Natural killer cell treated with Interleukin-12 subunit alpha and Interleukin-12 subunit beta and Interleukin-15 and Interleukin-18, amount 100 ng/mL, for 72 hours (primary cell): ENCODE results near the gene AUNIP. TPM values are rescaled to one million over a fixed set of nuclear protein-coding genes. Genes with fewer than 3 reads are reported as not detected.

Experiments
- ATAC-seq, 2 donors: fragments of 150-1000 bp; cut with Tn5 transposase in 1 of 2; sonication (Bioruptor Pico), chemical (Tn5 transposase) in 1 of 2; 2 replicates each; pipeline ENCODE4 v1.10.0; 2021
- DNase-seq: peaks from one replicate; pipeline ENCODE4 v3.0.0; 2022; ENCODE audit warnings: low spot score
- H3K27ac Mint-ChIP-seq, 2 donors: 1 replicate in 1 of 2; 2 replicates in 1 of 2; pipeline ENCODE4 v1.8.0; 2022; ENCODE audit warnings: mixed read lengths in 2 of 2, mild to moderate bottlenecking in 1 of 2, moderate library complexity in 1 of 2
- H3K27me3 Mint-ChIP-seq, 2 donors: 1 replicate in 1 of 2; 2 replicates in 1 of 2; pipeline ENCODE4 v1.8.0; 2022; ENCODE audit warnings: mixed read lengths in 2 of 2
- H3K36me3 Mint-ChIP-seq: one replicate; pipeline ENCODE4 v1.8.0; 2022; ENCODE audit warnings: mixed read lengths
- H3K4me1 Mint-ChIP-seq, 2 donors: 1 replicate in 1 of 2; 2 replicates in 1 of 2; pipeline ENCODE4 v1.8.0; 2022; ENCODE audit warnings: low read depth in 2 of 2, mixed read lengths in 2 of 2, mild to moderate bottlenecking in 1 of 2
- H3K4me3 Mint-ChIP-seq: one replicate; pipeline ENCODE4 v1.8.0; 2022; ENCODE audit warnings: mixed read lengths
- H3K9me3 Mint-ChIP-seq: 2 replicates; pipeline ENCODE4 v1.8.0; 2022; ENCODE audit warnings: mixed read lengths
- total RNA-seq, 2 donors: library from RNA; stranded (reverse); gene quantifications; one replicate each; pipeline ENCODE4 v1.2.3, GENCODE V29; 2022

Gene AUNIP
- total RNA-seq, 2 donors from 2014 or later, result 4.2 to 15.1 TPM

GRCh38 chr1:25876693-25877077, 17.4 kb upstream of the AUNIP start:
- Mint-ChIP-seq H3K4me3 (no peak overlapping the region), H3K9me3 (no peaks in the 10 kb centered on the region)

DNA sequence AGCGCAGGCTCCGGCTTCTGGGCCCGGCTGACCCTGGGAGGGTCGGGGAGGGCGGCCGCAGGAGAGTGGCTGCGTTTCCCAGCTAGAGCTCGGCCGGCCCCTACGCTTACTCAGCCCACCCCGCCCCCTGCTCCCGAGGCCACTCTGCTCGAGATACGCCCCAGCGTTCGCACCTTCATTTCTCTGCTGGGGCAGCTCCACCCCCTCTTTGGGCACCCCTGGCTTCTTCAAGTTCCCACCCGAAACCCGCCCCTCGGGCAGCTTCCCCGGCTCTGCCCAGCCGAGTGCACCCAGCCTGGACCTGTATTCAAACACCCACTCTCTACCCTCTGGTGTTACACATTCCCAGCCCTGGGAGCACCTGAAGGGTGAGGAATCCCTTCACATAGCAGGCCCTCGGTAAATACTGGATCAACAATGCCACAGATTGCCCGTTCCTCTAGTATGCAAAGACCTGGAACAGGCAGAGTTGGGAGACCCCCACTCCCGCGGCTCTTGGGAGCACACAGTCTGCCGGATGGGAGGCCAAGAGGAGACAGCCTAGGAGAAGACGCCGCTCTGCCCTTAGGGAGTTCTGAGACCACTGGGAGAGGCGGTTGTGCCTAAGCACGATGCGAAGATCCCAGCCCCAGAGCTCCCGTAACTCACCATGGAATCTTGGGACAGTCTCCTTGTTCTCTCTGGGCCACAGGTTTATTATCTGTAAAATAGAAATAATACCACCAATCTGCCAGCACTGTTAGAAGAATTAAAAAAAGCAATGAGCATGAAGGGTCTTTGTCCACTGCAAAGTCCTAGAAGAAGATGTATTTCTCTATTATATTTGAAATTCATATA, 16.8 kb upstream of the AUNIP start:
- Mint-ChIP-seq H3K27me3 (no peaks in the 10 kb centered on the region), H3K4me1 (peaks cover 4 to 7% of the 10 kb centered on the region in 2 donors), H3K9me3 (no peaks in the 10 kb centered on the region), H3K36me3 (no peaks in the 10 kb centered on the region), H3K27ac (peak overlapping the region in 1 of 2 donors; percentile 41), H3K4me3 (peak overlapping the region; percentile 83)
- ATAC-seq, result peak; percentile 53 to 72
- DNase-seq, result peak; percentile 60

More at GRCh38 chr1:25876693-25877077, 17.4 kb upstream of the AUNIP start:
- Mint-ChIP-seq H3K27me3 (no peaks in the 10 kb centered on the region), H3K36me3 (no peaks in the 10 kb centered on the region), H3K27ac (no peak overlapping the region), H3K4me1 (peaks cover 4 to 7% of the 10 kb centered on the region in 2 donors)
- ATAC-seq (no peak), DNase-seq (no peak)

- H3K9me3 Mint-ChIP-seq, result no peaks in the 10 kb centered on the region
- ATAC-seq (peak; percentile 90 to 91), DNase-seq (peak; percentile 82)
- peaks cover 4 to 7% of the 10 kb centered on the region in 2 donors for H3K4me1 Mint-ChIP-seq
- H3K27me3 Mint-ChIP-seq, result no peaks in the 10 kb centered on the region
- no peaks in the 10 kb centered on the region for H3K36me3 Mint-ChIP-seq
- H3K4me3 Mint-ChIP-seq, result peak within 1 kb of the TSS; percentile 83
- H3K27ac Mint-ChIP-seq, result peak within 1 kb of the TSS in 1 of 2 donors; percentile 41
Observed at GRCh38 chr1:25875154-25875855, 16.0 kb upstream of the AUNIP start, which contains the start of gene PAQR7. TSS of gene PAQR7 (minus strand) at chr1:25875708. CDS start at chr1:25863839, 11,869 bp downstream.

DNA sequence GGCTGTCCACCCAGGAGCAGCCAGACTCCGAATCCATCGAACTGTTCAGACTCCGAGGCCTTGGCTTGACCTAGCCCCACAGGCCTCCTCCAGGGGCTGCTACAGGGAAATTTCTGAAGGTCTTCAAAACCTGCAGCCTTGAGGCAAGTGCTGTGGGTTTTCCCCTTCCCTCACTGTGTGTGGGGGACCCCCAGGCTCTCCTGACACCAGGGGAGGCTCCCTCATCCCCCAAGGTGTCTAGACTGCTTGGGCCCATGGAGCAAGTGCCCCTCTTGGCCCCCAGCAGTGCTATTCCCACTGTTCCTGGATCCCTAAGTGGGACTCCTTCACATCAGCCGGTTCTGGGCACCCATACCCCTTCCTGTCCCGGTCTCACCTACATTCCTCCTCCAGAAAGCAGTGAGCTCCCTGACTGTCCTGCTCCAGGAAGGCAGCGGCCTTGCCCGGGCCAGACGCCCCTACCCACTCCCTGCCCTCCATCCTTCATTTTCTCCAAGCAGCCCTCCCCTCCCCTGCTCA, 15.4 kb upstream of the AUNIP start:
- no peak overlapping the region for H3K27ac Mint-ChIP-seq
- H3K4me1 Mint-ChIP-seq, result peaks cover 4 to 7% of the 10 kb centered on the region in 2 donors
- no peaks in the 10 kb centered on the region for H3K9me3 Mint-ChIP-seq
- ATAC-seq (no peak), DNase-seq (no peak)
- no peaks in the 10 kb centered on the region for H3K27me3 Mint-ChIP-seq
- H3K4me3 Mint-ChIP-seq, result peak overlapping the region; percentile 83
- no peaks in the 10 kb centered on the region for H3K36me3 Mint-ChIP-seq

- Mint-ChIP-seq H3K4me3 (no peak overlapping the region), H3K27me3 (no peaks in the 10 kb centered on the region), H3K4me1 (peaks cover 4 to 7% of the 10 kb centered on the region in 2 donors), H3K36me3 (no peaks in the 10 kb centered on the region), H3K9me3 (no peaks in the 10 kb centered on the region), H3K27ac (no peak overlapping the region)
- DNase-seq (no peak), ATAC-seq (no peak)
Observed at GRCh38 chr1:25874209-25874608, 15.0 kb upstream of the AUNIP start.

GRCh38 chr1:25873120-25873519, 13.9 kb upstream of the AUNIP start:
- DNase-seq, result no peak
- Mint-ChIP-seq H3K27me3 (no peaks in the 10 kb centered on the region), H3K9me3 (no peaks in the 10 kb centered on the region), H3K36me3 (no peaks in the 10 kb centered on the region), H3K4me1 (peaks cover 4 to 7% of the 10 kb centered on the region in 2 donors), H3K27ac (no peak overlapping the region), H3K4me3 (no peak overlapping the region)
- no peak for ATAC-seq

DNA sequence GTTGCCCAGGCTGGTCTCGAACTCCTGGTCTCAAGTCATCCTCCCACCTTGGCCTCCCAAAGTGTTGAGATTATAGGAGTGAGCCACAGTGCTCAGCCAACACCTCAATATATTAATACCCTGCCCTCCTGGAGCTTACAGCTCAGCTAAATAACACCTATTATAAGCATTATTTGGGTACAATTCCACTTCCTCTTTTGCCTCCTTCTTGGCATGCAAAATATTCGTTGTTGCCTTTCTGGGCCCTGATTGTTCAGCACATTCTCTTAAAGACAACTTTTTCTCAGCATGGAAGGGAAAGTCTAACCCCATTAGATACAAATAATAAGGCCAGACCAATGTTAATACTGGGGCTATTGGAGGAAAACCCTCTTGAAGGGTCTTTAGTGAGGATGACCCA, 13.5 kb upstream of the AUNIP start:
- no peaks in the 10 kb centered on the region for H3K9me3 Mint-ChIP-seq
- H3K36me3 Mint-ChIP-seq, result no peaks in the 10 kb centered on the region
- ATAC-seq, result no peak
- DNase-seq, result no peak
- no peaks in the 10 kb centered on the region for H3K27me3 Mint-ChIP-seq
- no peak overlapping the region for H3K27ac Mint-ChIP-seq
- no peak overlapping the region for H3K4me3 Mint-ChIP-seq
- peaks cover 4 to 7% of the 10 kb centered on the region in 2 donors for H3K4me1 Mint-ChIP-seq

GRCh38 chr1:25871704-25872494, 12.6 kb upstream of the AUNIP start:
- no peak for DNase-seq

GRCh38 chr1:25871086-25871703, 11.9 kb upstream of the AUNIP start:
- Mint-ChIP-seq H3K4me1 (peaks cover 4% of the 10 kb centered on the region in 2 donors), H3K4me3 (no peak overlapping the region), H3K27ac (no peak overlapping the region), H3K9me3 (no peaks in the 10 kb centered on the region), H3K27me3 (no peaks in the 10 kb centered on the region), H3K36me3 (no peaks in the 10 kb centered on the region)
- DNase-seq, result no peak
- ATAC-seq, result no peak

More at GRCh38 chr1:25871704-25872494, 12.6 kb upstream of the AUNIP start:
- ATAC-seq, result no peak
- H3K4me3 Mint-ChIP-seq, result no peak overlapping the region
- no peaks in the 10 kb centered on the region for H3K36me3 Mint-ChIP-seq
- no peaks in the 10 kb centered on the region for H3K9me3 Mint-ChIP-seq
- peaks cover 4 to 7% of the 10 kb centered on the region in 2 donors for H3K4me1 Mint-ChIP-seq
- H3K27ac Mint-ChIP-seq, result no peak overlapping the region
- H3K27me3 Mint-ChIP-seq, result no peaks in the 10 kb centered on the region

- Mint-ChIP-seq H3K4me3 (no peak overlapping the region), H3K27me3 (no peaks in the 10 kb centered on the region), H3K36me3 (no peaks in the 10 kb centered on the region), H3K4me1 (peaks cover 4% of the 10 kb centered on the region in 2 donors), H3K9me3 (no peaks in the 10 kb centered on the region), H3K27ac (no peak overlapping the region)
- ATAC-seq, result no peak
- no peak for DNase-seq
Observed at GRCh38 chr1:25870614-25871013, 11.4 kb upstream of the AUNIP start.

DNA sequence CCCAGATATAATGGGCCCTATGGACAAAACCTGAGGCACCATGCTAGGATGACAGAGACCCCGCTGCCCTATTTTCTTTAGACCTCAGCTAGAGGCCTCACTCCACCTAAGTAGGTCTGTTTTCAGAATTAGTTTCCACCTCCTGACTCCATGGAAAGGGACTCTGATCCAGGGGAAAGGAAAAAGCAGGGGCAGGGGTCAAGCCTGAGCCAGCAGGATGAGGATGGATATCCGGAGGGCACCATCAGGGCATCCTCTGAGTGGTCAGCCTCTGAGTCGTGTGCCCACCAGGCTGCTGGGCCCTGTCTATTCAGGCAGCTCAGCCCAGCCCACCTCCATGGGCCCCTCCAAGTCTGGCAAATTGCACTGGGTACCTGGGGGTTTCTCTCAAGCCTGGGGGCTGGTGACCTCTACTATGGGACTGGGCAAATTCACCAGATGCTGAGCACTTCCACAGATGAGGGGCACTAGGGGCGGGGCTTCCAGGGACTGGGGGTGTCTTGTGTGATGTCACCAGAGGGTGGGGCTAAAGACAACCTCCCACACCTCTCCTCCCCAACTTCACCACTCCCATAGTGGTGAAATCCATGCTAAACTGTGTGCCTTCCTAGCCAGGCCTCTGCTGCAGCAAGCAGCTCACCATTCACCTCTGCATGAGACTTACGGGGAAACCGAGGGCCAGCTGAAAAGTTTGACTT, 10.8 kb upstream of the AUNIP start:
- Mint-ChIP-seq H3K36me3 (no peaks in the 10 kb centered on the region), H3K4me1 (peaks cover 3 to 4% of the 10 kb centered on the region in 2 donors), H3K27me3 (no peaks in the 10 kb centered on the region), H3K9me3 (no peaks in the 10 kb centered on the region), H3K4me3 (no peak overlapping the region), H3K27ac (no peak overlapping the region)
- peak in 1 of 2 donors; percentile 19 for ATAC-seq
- DNase-seq, result no peak

DNA sequence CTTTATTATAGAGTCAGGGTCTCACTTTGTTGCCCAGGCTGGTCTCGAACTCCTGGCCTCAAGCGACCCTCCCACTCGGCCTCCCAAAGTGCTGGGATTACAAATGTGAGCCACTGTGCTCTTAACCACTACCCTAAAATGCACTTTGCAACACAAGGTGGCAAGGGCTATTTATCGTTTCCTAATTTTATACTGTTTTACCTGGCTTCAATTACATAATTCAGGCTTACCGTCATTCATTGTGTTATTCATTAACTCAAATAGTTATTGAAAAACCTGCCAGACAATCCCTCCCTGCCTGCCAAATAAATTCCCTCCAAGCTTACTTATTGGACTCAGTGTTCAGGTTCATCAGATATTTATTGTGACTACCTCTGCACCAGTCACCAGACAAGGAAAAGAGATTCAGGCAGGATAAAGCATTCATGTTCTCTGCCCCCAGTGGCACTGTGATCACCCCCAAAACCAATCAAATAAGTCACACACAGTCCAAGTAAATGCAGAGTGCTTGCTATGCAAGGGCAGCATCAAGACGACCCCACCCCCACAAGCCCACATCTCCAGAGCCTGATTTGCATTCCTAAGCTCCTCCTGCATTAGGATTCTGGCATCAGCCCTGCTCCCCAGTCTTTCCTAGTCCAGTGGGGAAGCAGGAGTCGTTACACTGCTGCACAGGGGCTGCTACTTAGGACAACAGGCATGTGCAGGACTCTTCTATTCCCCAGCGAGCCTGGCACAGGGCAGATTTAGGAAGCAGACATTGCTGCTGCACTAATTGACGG, 8.1 kb upstream of the AUNIP start:
- Mint-ChIP-seq H3K4me3 (no peak overlapping the region), H3K36me3 (no peaks in the 10 kb centered on the region), H3K9me3 (no peaks in the 10 kb centered on the region), H3K27me3 (no peaks in the 10 kb centered on the region), H3K27ac (no peak overlapping the region), H3K4me1 (no peaks in the 10 kb centered on the region)
- ATAC-seq (no peak), DNase-seq (no peak)
